H9 (cell line): ENCODE measurements around the gene CSMD2. TPM values are rescaled to one million over a fixed set of nuclear protein-coding genes. Genes with fewer than 3 reads are reported as not detected.

Experiments used
- DNase-seq: peaks from one replicate; pipeline ENCODE4 v3.0.0-alpha.2; 2017
- H2AFZ ChIP-seq: one replicate; pipeline ENCODE4 v1.6.1; 2013; ENCODE audit warnings: mild to moderate bottlenecking, low read length, control low read depth, moderate library complexity
- H2AK5ac ChIP-seq: 2 replicates; pipeline ENCODE4 v1.6.1; 2013; ENCODE audit warnings: low read length, control low read depth, mixed read lengths; ENCODE audit not compliant: insufficient read length
- H2BK120ac ChIP-seq: one replicate; pipeline ENCODE4 v1.6.1; 2013; ENCODE audit warnings: low read depth, mild to moderate bottlenecking, low read length, control low read depth, inconsistent platforms; ENCODE audit not compliant: poor library complexity, severe bottlenecking
- H2BK12ac ChIP-seq: 2 replicates; pipeline ENCODE4 v1.6.1; 2013; ENCODE audit warnings: low read length, control low read depth, mixed read lengths, low read depth; ENCODE audit not compliant: insufficient read length
- H2BK15ac ChIP-seq: 2 replicates; pipeline ENCODE4 v1.6.1; 2013; ENCODE audit warnings: low read depth, low read length, control low read depth
- H2BK20ac ChIP-seq: one replicate; pipeline ENCODE4 v1.6.1; 2013; ENCODE audit warnings: low read depth, mild to moderate bottlenecking, low read length, control low read depth, inconsistent platforms; ENCODE audit not compliant: poor library complexity, severe bottlenecking
- H2BK5ac ChIP-seq: 2 replicates; pipeline ENCODE4 v1.6.1; 2013; ENCODE audit warnings: low read length, control low read depth, mixed read lengths; ENCODE audit not compliant: insufficient read length
- H3K14ac ChIP-seq: 2 replicates; pipeline ENCODE4 v1.6.1; 2013; ENCODE audit warnings: low read length, control low read depth; ENCODE audit not compliant: insufficient read depth
- H3K18ac ChIP-seq: 2 replicates; pipeline ENCODE4 v1.6.1; 2013; ENCODE audit warnings: low read depth, mild to moderate bottlenecking, mixed read lengths, low read length, control low read depth; ENCODE audit not compliant: insufficient read length
- H3K23ac ChIP-seq: 2 replicates; pipeline ENCODE4 v1.6.1; 2013; ENCODE audit warnings: low read length, control low read depth, mixed read lengths, low read depth; ENCODE audit not compliant: insufficient read length
- H3K23me2 ChIP-seq: 2 replicates; pipeline ENCODE4 v1.6.1; 2013; ENCODE audit warnings: low read depth, mild to moderate bottlenecking, mixed read lengths, low read length, control low read depth; ENCODE audit not compliant: insufficient read length, poor library complexity, severe bottlenecking
- H3K27ac ChIP-seq: 2 replicates; pipeline ENCODE4 v1.5.1; 2013; ENCODE audit warnings: low read length, control low read depth, mixed read lengths, low read depth; ENCODE audit not compliant: insufficient read length
- H3K27me3 ChIP-seq: 2 replicates; pipeline ENCODE4 v1.6.1; 2013; ENCODE audit warnings: low read length, control low read depth, inconsistent platforms; ENCODE audit not compliant: insufficient read depth
- H3K4ac ChIP-seq: 2 replicates; pipeline ENCODE4 v1.6.1; 2013; ENCODE audit warnings: low read depth, mild to moderate bottlenecking, control low read depth, inconsistent platforms, low read length, moderate library complexity
- H3K4me1 ChIP-seq: 2 replicates; pipeline ENCODE4 v1.6.1; 2013; ENCODE audit warnings: low read length, control low read depth, inconsistent platforms; ENCODE audit not compliant: insufficient read depth
- H3K4me2 ChIP-seq: 2 replicates; pipeline ENCODE4 v1.6.1; 2013; ENCODE audit warnings: low read length, control low read depth, mixed read lengths; ENCODE audit not compliant: insufficient read length, insufficient read depth
- H3K56ac ChIP-seq: 2 replicates; pipeline ENCODE4 v1.6.1; 2013; ENCODE audit warnings: low read depth, mild to moderate bottlenecking, mixed read lengths, low read length, control low read depth; ENCODE audit not compliant: insufficient read length
- H3K79me1 ChIP-seq: 2 replicates; pipeline ENCODE4 v1.6.1; 2013; ENCODE audit warnings: low read depth, mild to moderate bottlenecking, moderate library complexity, low read length, control low read depth, inconsistent platforms; ENCODE audit not compliant: insufficient read depth, poor library complexity, severe bottlenecking
- H3K79me2 ChIP-seq: 2 replicates; pipeline ENCODE4 v1.6.1; 2013; ENCODE audit warnings: low read length, control low read depth, inconsistent platforms; ENCODE audit not compliant: insufficient read depth
- H3K9ac ChIP-seq: 2 replicates; pipeline ENCODE4 v1.6.1; 2013; ENCODE audit warnings: low read length, control low read depth, mixed read lengths; ENCODE audit not compliant: insufficient read length; ENCODE audit errors: extremely low read depth
- H3K9me3 ChIP-seq: one replicate; pipeline ENCODE4 v1.6.1; 2013; ENCODE audit warnings: low read depth, low read length, inconsistent platforms; ENCODE audit not compliant: control insufficient read depth
- H3T11ph ChIP-seq: one replicate; pipeline ENCODE4 v1.6.1; 2013; ENCODE audit warnings: mild to moderate bottlenecking, low read length, control low read depth, inconsistent platforms
- H4K20me1 ChIP-seq: one replicate; pipeline ENCODE4 v1.6.1; 2013; ENCODE audit not compliant: control insufficient read depth, insufficient read length, insufficient read depth
- H4K5ac ChIP-seq: 2 replicates; pipeline ENCODE4 v1.6.1; 2013; ENCODE audit warnings: low read depth, mild to moderate bottlenecking, mixed read lengths, low read length, control low read depth; ENCODE audit not compliant: insufficient read length
- H4K8ac ChIP-seq: replicated peaks from 2 replicates; pipeline ENCODE4 v1.6.1; 2013; ENCODE audit warnings: low read length, control low read depth, mixed read lengths, low read depth; ENCODE audit not compliant: insufficient read length
- H4K91ac ChIP-seq: 2 replicates; pipeline ENCODE4 v1.6.1; 2013; ENCODE audit warnings: low read depth, mild to moderate bottlenecking, moderate library complexity, mixed read lengths, low read length, control low read depth; ENCODE audit not compliant: insufficient read length
- H3K27ac Mint-ChIP-seq, 3 experiments: 2 replicates in 2 of 3; 3 replicates in 1 of 3; pipeline ENCODE4 v1.8.0; 2020 to 2021; ENCODE audit warnings: mixed read lengths in 3 of 3, mild to moderate bottlenecking in 1 of 3, moderate library complexity in 1 of 3
- H3K27me3 Mint-ChIP-seq: 2 replicates; pipeline ENCODE4 v1.8.0; 2021; ENCODE audit warnings: low read depth, mild to moderate bottlenecking, moderate library complexity, mixed read lengths
- H3K36me3 Mint-ChIP-seq, 3 experiments: 2 replicates in 2 of 3; 3 replicates in 1 of 3; pipeline ENCODE4 v1.8.0; 2020 to 2021; ENCODE audit warnings: low read depth in 3 of 3, mixed read lengths in 3 of 3; ENCODE audit not compliant: insufficient read depth in 1 of 3
- H3K4me1 Mint-ChIP-seq, 2 experiments: 2 replicates each; pipeline ENCODE4 v1.8.0; 2020; ENCODE audit warnings: mixed read lengths in 2 of 2
- H3K4me3 Mint-ChIP-seq, 2 experiments: 2 replicates in 1 of 2; 3 replicates in 1 of 2; pipeline ENCODE4 v1.8.0; 2020 to 2021; ENCODE audit warnings: mild to moderate bottlenecking in 2 of 2, mixed read lengths in 2 of 2, moderate library complexity in 1 of 2
- H3K9me3 Mint-ChIP-seq, 2 experiments: 2 replicates in 1 of 2; 3 replicates in 1 of 2; pipeline ENCODE4 v1.8.0; 2020; ENCODE audit warnings: mild to moderate bottlenecking in 2 of 2, mixed read lengths in 2 of 2, moderate library complexity in 1 of 2
- total RNA-seq: library from RNA; stranded (reverse); gene quantifications from 2 replicates; pipeline ENCODE4 v1.2.1, GENCODE V29; 2021
- TF ChIP-seq, protein P1 (sequence below): fragments of 200-600 bp; sonication (generic); conservative IDR thresholded peaks from 3 replicates; pipeline ENCODE4 v1.8.0; 2021; ENCODE audit warnings: antibody characterized with exemption, mild to moderate bottlenecking

The CSMD2 gene
- total RNA-seq, 1 experiment from 2014 or later: 6.4 TPM

DNA sequence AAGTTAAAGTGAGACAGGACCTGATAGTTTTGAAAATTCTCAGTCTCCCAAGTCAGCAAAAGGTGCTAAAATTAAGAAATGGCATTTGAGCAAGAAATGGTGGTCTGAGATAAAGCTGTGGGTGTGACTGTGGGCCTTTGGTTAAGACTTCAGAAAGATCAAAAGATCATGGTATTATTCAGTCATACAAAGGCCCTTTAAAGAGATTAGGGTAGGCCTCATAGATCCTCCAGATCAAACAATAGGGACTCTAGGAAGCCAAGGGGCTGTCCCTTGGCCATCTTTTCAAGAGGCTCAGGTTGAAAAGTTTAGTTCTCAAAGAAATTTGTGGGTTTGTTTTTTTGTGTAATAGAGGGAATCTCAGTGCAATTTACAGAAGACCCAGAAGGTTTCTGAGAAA lies 292.8 kb downstream of the CSMD2 start:
- no peak overlapping the region for H3K56ac ChIP-seq
- H4K91ac ChIP-seq: no peak overlapping the region
- no peak overlapping the region for H4K5ac ChIP-seq
- no peak overlapping the region for H3K18ac ChIP-seq
- H4K8ac ChIP-seq: no peak overlapping the region
- Mint-ChIP-seq H3K4me1 (peaks cover 17 to 24% of the 10 kb centered on the region in 2 experiments), H3K27me3 (peaks cover 8% of the 10 kb centered on the region), H3K4me3 (no peak overlapping the region), H3K36me3 (peaks cover 4 to 15% (median 11%) of the 10 kb centered on the region in 3 experiments; a peak in 6 of 7 replicates), H3K27ac (no peak overlapping the region; a peak in 1 of 7 replicates), H3K9me3 (peaks cover 8 to 9% of the 10 kb centered on the region in 2 experiments; a peak in 4 of 5 replicates)
- no peak overlapping the region for H2AK5ac ChIP-seq
- no peak overlapping the region for H2BK20ac ChIP-seq
- H3K23me2 ChIP-seq: no peaks in the 10 kb centered on the region
- H2AFZ ChIP-seq: no peak overlapping the region
- DNase-seq: no peak
- no peaks in the 10 kb centered on the region for H3K9me3 ChIP-seq
- no peaks in the 10 kb centered on the region for H3K79me2 ChIP-seq
- no peaks in the 10 kb centered on the region for H3K79me1 ChIP-seq
- H2BK15ac ChIP-seq: no peak overlapping the region
- H4K20me1 ChIP-seq: no peaks in the 10 kb centered on the region
- no peak overlapping the region for H3K9ac ChIP-seq
- H3K27ac ChIP-seq: no peak overlapping the region
- H2BK12ac ChIP-seq: no peak overlapping the region
- no peak overlapping the region for H3K4me2 ChIP-seq
- no peak overlapping the region for H3T11ph ChIP-seq
- H2BK5ac ChIP-seq: no peak overlapping the region
- H3K23ac ChIP-seq: no peak overlapping the region
- no peaks in the 10 kb centered on the region for H3K27me3 ChIP-seq
- H3K4me1 ChIP-seq: no peaks in the 10 kb centered on the region; the same call in 1 of the 2 replicates
- no peak overlapping the region for H3K14ac ChIP-seq
- no peak overlapping the region for H3K4ac ChIP-seq
- H2BK120ac ChIP-seq: no peak overlapping the region
- TF ChIP-seq, protein P1, sequence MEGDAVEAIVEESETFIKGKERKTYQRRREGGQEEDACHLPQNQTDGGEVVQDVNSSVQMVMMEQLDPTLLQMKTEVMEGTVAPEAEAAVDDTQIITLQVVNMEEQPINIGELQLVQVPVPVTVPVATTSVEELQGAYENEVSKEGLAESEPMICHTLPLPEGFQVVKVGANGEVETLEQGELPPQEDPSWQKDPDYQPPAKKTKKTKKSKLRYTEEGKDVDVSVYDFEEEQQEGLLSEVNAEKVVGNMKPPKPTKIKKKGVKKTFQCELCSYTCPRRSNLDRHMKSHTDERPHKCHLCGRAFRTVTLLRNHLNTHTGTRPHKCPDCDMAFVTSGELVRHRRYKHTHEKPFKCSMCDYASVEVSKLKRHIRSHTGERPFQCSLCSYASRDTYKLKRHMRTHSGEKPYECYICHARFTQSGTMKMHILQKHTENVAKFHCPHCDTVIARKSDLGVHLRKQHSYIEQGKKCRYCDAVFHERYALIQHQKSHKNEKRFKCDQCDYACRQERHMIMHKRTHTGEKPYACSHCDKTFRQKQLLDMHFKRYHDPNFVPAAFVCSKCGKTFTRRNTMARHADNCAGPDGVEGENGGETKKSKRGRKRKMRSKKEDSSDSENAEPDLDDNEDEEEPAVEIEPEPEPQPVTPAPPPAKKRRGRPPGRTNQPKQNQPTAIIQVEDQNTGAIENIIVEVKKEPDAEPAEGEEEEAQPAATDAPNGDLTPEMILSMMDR: no peak
